ENCODE results near the gene SPATA6.

Gene SPATA6

DNA sequence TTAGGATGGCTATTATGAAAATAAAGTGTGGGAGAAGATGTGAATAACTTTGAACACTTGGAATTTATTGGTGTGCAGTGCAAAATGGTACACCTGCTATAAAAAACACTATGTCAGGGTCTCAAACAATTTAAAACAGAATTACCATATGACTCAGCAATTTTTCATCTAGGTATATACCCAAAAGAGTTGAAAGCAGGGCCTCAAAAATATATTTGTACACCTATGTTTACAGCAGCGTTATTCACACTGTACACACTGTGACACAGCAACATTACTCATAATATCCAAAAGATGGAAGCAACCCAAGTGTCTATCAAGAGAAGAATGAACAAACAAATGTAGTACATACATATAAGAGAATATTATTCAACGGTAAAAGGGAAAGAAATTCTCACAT is 75.8 kb downstream of the SPATA6 start:
- DNase-seq (ENCODE audit: low spot score): no peak
- TF ChIP-seq, protein P1, sequence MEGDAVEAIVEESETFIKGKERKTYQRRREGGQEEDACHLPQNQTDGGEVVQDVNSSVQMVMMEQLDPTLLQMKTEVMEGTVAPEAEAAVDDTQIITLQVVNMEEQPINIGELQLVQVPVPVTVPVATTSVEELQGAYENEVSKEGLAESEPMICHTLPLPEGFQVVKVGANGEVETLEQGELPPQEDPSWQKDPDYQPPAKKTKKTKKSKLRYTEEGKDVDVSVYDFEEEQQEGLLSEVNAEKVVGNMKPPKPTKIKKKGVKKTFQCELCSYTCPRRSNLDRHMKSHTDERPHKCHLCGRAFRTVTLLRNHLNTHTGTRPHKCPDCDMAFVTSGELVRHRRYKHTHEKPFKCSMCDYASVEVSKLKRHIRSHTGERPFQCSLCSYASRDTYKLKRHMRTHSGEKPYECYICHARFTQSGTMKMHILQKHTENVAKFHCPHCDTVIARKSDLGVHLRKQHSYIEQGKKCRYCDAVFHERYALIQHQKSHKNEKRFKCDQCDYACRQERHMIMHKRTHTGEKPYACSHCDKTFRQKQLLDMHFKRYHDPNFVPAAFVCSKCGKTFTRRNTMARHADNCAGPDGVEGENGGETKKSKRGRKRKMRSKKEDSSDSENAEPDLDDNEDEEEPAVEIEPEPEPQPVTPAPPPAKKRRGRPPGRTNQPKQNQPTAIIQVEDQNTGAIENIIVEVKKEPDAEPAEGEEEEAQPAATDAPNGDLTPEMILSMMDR (IDR thresholded peaks at IDR 0.05; ENCODE audit: poor library complexity, severe bottlenecking): no peak
- H3K4me1 ChIP-seq (ENCODE audit: insufficient read depth, poor library complexity, severe bottlenecking): no peaks in the 10 kb centered on the region

DNA sequence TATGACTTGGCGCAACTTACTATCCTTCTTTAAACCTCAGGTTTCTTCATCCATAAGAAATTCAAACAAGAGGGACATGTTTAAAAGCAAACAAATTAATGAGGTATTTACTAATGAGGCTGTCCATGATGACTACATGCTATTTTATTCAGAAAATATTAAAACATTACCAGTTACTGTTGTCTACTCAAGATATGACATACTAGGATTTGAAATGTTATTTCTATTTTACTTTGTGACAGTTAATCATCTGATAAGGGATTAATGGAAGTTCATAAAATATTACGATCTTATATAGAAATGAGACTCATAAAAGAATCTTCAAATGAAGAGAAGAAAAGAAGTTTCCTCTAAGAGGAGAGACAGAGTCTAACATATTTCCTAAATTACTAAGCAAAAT is 80.1 kb downstream of the SPATA6 start:
- H3K27ac ChIP-seq (ENCODE audit: poor library complexity, severe bottlenecking): no peak overlapping the region
- no peaks in the 10 kb centered on the region for H3K9me3 ChIP-seq (ENCODE audit: severe bottlenecking)
- TF ChIP-seq, protein P1 (IDR thresholded peaks at IDR 0.05; ENCODE audit: poor library complexity, severe bottlenecking): no peak
- ATAC-seq (ENCODE audit: low read depth) (no peak), DNase-seq (ENCODE audit: low spot score) (no peak)
- H3K4me3 ChIP-seq (ENCODE audit: severe bottlenecking): no peak overlapping the region
- no peaks in the 10 kb centered on the region for H3K36me3 ChIP-seq (ENCODE audit: low read depth)
- no peaks in the 10 kb centered on the region for H3K27me3 ChIP-seq (ENCODE audit: insufficient read depth, poor library complexity, severe bottlenecking)
- H3K4me1 ChIP-seq (ENCODE audit: insufficient read depth, poor library complexity, severe bottlenecking): no peaks in the 10 kb centered on the region

More for the DNA sequence above, 75.8 kb downstream of the SPATA6 start:
- H3K36me3 ChIP-seq (ENCODE audit: low read depth): no peaks in the 10 kb centered on the region
- H3K27me3 ChIP-seq (ENCODE audit: insufficient read depth, poor library complexity, severe bottlenecking): no peaks in the 10 kb centered on the region
- H3K4me3 ChIP-seq (ENCODE audit: severe bottlenecking): no peak overlapping the region
- H3K27ac ChIP-seq (ENCODE audit: poor library complexity, severe bottlenecking): no peak overlapping the region
- no peak for ATAC-seq (ENCODE audit: low read depth)
- H3K9me3 ChIP-seq (ENCODE audit: severe bottlenecking): no peaks in the 10 kb centered on the region

DNA sequence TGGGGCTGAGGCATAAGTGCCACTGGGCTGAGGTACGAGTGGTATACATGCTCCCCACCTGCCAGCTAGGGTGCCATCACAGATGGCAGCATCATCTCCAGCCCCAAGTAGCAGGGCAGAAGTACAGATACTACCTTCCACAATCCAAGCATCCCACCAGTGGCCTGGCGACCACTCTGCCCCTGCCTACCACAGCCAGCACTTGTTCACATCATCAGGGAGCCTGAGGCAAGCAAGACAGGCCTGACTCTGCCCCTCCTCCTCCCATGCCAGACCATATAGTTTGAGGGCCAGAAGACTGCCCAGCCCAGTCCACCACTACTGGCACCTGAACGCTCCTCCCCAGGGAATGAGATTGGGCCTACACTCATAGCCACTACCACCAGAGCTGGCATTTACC is 84.6 kb downstream of the SPATA6 start:
- Histone ChIP-seq H3K36me3 (ENCODE audit: low read depth) (no peaks in the 10 kb centered on the region), H3K4me1 (ENCODE audit: insufficient read depth, poor library complexity, severe bottlenecking) (no peaks in the 10 kb centered on the region), H3K27me3 (ENCODE audit: insufficient read depth, poor library complexity, severe bottlenecking) (no peaks in the 10 kb centered on the region), H3K4me3 (ENCODE audit: severe bottlenecking) (no peak overlapping the region), H3K9me3 (ENCODE audit: severe bottlenecking) (no peaks in the 10 kb centered on the region), H3K27ac (ENCODE audit: poor library complexity, severe bottlenecking) (no peak overlapping the region)
- ATAC-seq (ENCODE audit: low read depth) (no peak), DNase-seq (ENCODE audit: low spot score) (no peak)
- TF ChIP-seq, protein P1 (IDR thresholded peaks at IDR 0.05; ENCODE audit: poor library complexity, severe bottlenecking): no peak

DNA sequence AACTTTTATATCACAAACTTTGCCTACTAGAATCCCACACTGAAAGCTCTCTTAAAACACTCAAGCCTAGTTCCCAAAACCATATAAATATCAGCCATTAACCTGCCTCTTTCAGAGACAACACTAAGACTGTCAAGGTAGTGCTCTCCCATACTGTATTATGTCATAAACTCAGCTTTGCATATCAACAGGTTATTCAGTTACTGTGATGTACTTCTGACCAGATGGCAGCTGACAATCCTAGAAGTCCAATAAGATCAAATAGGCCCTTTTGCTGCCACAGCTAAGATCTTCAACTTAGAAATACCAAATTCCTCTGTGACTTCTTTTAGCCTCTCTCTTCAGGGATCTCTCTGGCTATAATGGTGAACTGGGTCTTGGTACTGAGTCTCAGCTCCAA is 97.2 kb downstream of the SPATA6 start:
- Histone ChIP-seq H3K4me3 (ENCODE audit: severe bottlenecking) (no peak overlapping the region), H3K27ac (ENCODE audit: poor library complexity, severe bottlenecking) (no peak overlapping the region), H3K9me3 (ENCODE audit: severe bottlenecking) (no peaks in the 10 kb centered on the region), H3K4me1 (ENCODE audit: insufficient read depth, poor library complexity, severe bottlenecking) (no peaks in the 10 kb centered on the region), H3K36me3 (ENCODE audit: low read depth) (no peaks in the 10 kb centered on the region), H3K27me3 (ENCODE audit: insufficient read depth, poor library complexity, severe bottlenecking) (no peaks in the 10 kb centered on the region)
- DNase-seq (ENCODE audit: low spot score) (no peak), ATAC-seq (ENCODE audit: low read depth) (no peak)
- TF ChIP-seq, protein P1 (IDR thresholded peaks at IDR 0.05; ENCODE audit: poor library complexity, severe bottlenecking): no peak

DNA sequence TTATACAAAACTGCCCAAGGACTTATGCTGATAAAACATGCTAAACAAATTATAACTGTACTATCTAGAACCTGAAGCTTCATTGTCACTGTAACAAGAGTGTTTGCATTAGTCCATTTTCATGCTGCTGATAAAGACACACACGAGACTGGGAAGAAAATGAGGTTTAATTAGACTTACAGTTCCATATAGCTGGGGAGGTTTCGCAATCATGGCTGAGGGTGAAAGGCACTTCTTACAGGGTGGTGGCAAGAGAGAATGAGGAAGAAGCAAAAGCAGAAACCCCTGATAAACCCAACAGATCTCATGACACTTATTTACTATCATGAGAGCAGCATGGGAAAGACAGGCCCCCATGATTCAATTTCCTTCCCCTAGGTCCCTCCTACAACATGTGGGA is 100.4 kb downstream of the SPATA6 start:
- Histone ChIP-seq H3K4me3 (ENCODE audit: severe bottlenecking) (no peak overlapping the region), H3K9me3 (ENCODE audit: severe bottlenecking) (no peaks in the 10 kb centered on the region), H3K27me3 (ENCODE audit: insufficient read depth, poor library complexity, severe bottlenecking) (no peaks in the 10 kb centered on the region), H3K27ac (ENCODE audit: poor library complexity, severe bottlenecking) (no peak overlapping the region), H3K36me3 (ENCODE audit: low read depth) (no peaks in the 10 kb centered on the region), H3K4me1 (ENCODE audit: insufficient read depth, poor library complexity, severe bottlenecking) (no peaks in the 10 kb centered on the region)
- ATAC-seq (ENCODE audit: low read depth) (no peak), DNase-seq (ENCODE audit: low spot score) (no peak)
- TF ChIP-seq, protein P1 (IDR thresholded peaks at IDR 0.05; ENCODE audit: poor library complexity, severe bottlenecking): no peak

All from RWPE2 (cell line).